Transverse colon (tissue), 4 donors: ENCODE data around the gene METTL21C. TPM values are rescaled to one million over a fixed set of nuclear protein-coding genes. Genes with fewer than 3 reads are reported as not detected.

Experiments
- DNase-seq: peaks from one replicate; pipeline ENCODE4 v3.0.0-alpha.2; 2019
- H3K27ac ChIP-seq, 4 donors: fragments of 200-600 bp; sonication (generic); 2 replicates each; pipeline ENCODE4 v1.5.1; 2016 to 2018; ENCODE audit warnings: inconsistent platforms in 4 of 4
- H3K27me3 ChIP-seq: fragments of 200-600 bp; sonication (generic); 2 replicates; pipeline ENCODE4 v1.5.1; 2017; ENCODE audit warnings: inconsistent platforms
- H3K36me3 ChIP-seq, 4 donors: fragments of 200-600 bp; sonication (generic); 2 replicates each; pipeline ENCODE4 v1.5.1; 2017 to 2019; ENCODE audit warnings: inconsistent platforms in 4 of 4
- H3K4me1 ChIP-seq, 4 donors: fragments of 200-600 bp; sonication (generic); 2 replicates each; pipeline ENCODE4 v1.5.1; 2017 to 2020; ENCODE audit warnings: inconsistent platforms in 4 of 4
- H3K4me3 ChIP-seq, 4 donors: fragments of 200-600 bp; sonication (generic); 1 replicate in 1 of 4; 2 replicates in 3 of 4; pipeline versions ENCODE4 v1.5.1 to v1.6.1; 2017 to 2019; ENCODE audit warnings: inconsistent platforms in 4 of 4
- H3K9me3 ChIP-seq, 2 donors: fragments of 200-600 bp; sonication (generic); 2 replicates each; pipeline ENCODE4 v1.5.1; 2017 to 2019; ENCODE audit warnings: inconsistent platforms in 2 of 2
- EP300 ChIP-seq: sonication (generic); formaldehyde crosslinking; IDR thresholded peaks from one replicate; pipeline ENCODE4 v1.6.1; 2017; ENCODE audit warnings: antibody characterized with exemption, low read depth
- POLR2A ChIP-seq: fragments of 450-650 bp; IDR thresholded peaks from one replicate; pipeline ENCODE4 v1.6.1; 2016; ENCODE audit warnings: antibody characterized with exemption, mild to moderate bottlenecking, moderate library complexity
- POLR2AphosphoS5 ChIP-seq, 3 donors: sonication (generic); formaldehyde crosslinking; IDR thresholded peaks; one replicate each; pipeline ENCODE4 v1.6.1; 2016; ENCODE audit warnings: antibody characterized with exemption in 3 of 3
- WGBS, 2 donors: methylation state at CpG; one replicate each; pipeline ENCODE4 v1.1.5; 2018; ENCODE audit warnings: low coverage in 1 of 2; 5-methylcytosine and 5-hydroxymethylcytosine counted together
- in situ Hi-C, 4 donors: fragments of 200-750 bp; cut with MboI; loops; one replicate each; pipeline versions ENCODE4 v1.15.0 to v1.15.1; 2017; ENCODE audit warnings: low sequenced_read_pairs in 3 of 4, low pct_ligation_motif_present in 1 of 4, low pct_unique_long_range_greater_than_20kb in 1 of 4
- intact Hi-C: fragments of 100-400 bp; cut with DNase I; formaldehyde crosslinking; loops from one replicate; pipeline ENCODE4 v1.15.1; 2023; ENCODE audit warnings: low total_unique reads
- total RNA-seq, 4 donors: library from RNA; depleted of rRNA; stranded (reverse); fragments of >200 nt; gene quantifications; one replicate each; pipeline ENCODE4 v1.1.0, GENCODE V29; 2016
- TF ChIP-seq, protein P1 (sequence below), 5 experiments: fragments of 200-600 bp in 3 of 5; fragments of 450-650 bp in 2 of 5; sonication (generic) in 3 of 5; IDR thresholded peaks; 1 replicate in 2 of 5; 2 replicates in 3 of 5; pipeline ENCODE4 v1.5.1; 2016 to 2017; ENCODE audit warnings: antibody characterized with exemption in 5 of 5, inconsistent platforms in 3 of 5, mild to moderate bottlenecking in 2 of 5, moderate library complexity in 1 of 5

METTL21C gene
- total RNA-seq, 4 donors from 2014 or later, result not detected

DNA sequence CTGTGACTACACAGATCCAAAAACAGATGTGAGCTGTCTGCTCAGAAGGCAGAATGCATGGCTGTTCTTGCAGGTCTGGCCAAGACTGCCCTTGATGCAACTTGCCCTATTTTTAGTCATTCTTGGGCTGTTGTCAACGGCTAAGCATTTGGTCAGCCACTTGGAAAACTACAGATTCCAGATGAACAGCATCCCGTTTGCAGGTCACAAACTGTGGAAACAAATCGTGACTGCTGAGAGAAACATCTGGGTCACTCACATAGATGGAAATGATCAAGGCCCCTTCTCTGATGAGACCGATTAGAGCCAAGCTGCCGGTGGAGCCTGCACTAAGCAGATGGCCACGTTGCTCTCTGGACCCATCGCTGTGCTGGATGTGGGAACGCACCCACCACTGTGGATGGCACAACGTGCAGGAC is 15.4 kb upstream of the METTL21C start:
- 85 to 100% methylated on average over 1 to 9 of the region's 9 CpGs for WGBS, 2 donors
- no peak overlapping the region for H3K4me3 ChIP-seq
- H3K27me3 ChIP-seq, result no peaks in the 10 kb centered on the region
- H3K36me3 ChIP-seq, result no peaks in the 10 kb centered on the region
- DNase-seq, result no peak
- no peak for TF ChIP-seq POLR2AphosphoS5 (IDR thresholded peaks at IDR 0.05)
- no peak for TF ChIP-seq EP300
- TF ChIP-seq POLR2A, result no peak
- TF ChIP-seq, protein P1, sequence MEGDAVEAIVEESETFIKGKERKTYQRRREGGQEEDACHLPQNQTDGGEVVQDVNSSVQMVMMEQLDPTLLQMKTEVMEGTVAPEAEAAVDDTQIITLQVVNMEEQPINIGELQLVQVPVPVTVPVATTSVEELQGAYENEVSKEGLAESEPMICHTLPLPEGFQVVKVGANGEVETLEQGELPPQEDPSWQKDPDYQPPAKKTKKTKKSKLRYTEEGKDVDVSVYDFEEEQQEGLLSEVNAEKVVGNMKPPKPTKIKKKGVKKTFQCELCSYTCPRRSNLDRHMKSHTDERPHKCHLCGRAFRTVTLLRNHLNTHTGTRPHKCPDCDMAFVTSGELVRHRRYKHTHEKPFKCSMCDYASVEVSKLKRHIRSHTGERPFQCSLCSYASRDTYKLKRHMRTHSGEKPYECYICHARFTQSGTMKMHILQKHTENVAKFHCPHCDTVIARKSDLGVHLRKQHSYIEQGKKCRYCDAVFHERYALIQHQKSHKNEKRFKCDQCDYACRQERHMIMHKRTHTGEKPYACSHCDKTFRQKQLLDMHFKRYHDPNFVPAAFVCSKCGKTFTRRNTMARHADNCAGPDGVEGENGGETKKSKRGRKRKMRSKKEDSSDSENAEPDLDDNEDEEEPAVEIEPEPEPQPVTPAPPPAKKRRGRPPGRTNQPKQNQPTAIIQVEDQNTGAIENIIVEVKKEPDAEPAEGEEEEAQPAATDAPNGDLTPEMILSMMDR (IDR thresholded peaks at IDR 0.05), result no peak
- intact Hi-C loops (no loop called here), in situ Hi-C loops (no loop called here)
- no peaks in the 10 kb centered on the region for H3K9me3 ChIP-seq
- no peaks in the 10 kb centered on the region for H3K4me1 ChIP-seq
- no peak overlapping the region for H3K27ac ChIP-seq

DNA sequence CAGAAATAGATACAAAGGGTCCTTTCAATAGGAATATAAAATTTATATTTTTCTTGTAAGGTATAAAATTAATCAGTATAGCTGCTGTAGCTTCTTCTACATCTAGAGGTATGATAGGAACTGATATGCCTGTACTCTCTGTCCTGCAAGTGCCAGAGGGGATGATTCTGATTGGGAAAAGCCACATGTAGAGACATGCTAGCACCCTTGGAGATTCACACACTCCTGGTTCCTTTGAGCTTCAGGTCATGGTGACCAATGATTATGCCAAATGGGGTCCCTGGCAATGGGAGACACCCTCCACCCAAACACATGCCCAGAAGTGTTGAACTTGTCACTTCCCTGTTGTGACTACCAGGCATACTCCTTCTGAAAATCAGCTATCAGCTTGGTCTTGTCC is 14.7 kb upstream of the METTL21C start:
- no peak for DNase-seq
- Histone ChIP-seq H3K36me3 (no peaks in the 10 kb centered on the region), H3K9me3 (no peaks in the 10 kb centered on the region), H3K27me3 (no peaks in the 10 kb centered on the region), H3K4me1 (no peaks in the 10 kb centered on the region), H3K27ac (no peak overlapping the region), H3K4me3 (no peak overlapping the region)
- in situ Hi-C loops, result no loop called here
- intact Hi-C loops, result no loop called here
- no peak for TF ChIP-seq EP300
- TF ChIP-seq POLR2A, result no peak

DNA sequence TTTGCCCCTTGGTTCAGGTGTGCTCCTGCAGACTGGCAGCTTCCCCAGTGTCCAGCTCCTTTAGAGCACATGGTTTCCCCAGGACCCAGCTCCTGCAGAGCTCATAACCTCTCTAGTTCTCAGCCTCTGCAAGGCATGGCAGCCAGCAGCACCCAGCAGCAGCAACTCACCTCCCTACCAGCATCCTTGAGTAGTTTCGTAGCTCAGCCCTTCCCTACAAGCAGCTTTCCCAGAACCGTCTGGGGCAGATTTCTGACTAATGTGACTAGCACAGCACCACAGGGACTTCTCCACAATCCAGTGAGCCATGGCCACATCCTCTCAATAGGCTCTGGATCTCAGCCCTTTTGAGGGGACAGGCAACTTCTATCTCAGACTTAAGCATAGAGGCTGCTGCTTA is 14.1 kb upstream of the METTL21C start:
- in situ Hi-C loops, result no loop called here
- no peak for DNase-seq
- WGBS, 2 donors, result 75 to 80% methylated on average over 1 to 2 of the region's 2 CpGs
- H3K9me3 ChIP-seq, result no peaks in the 10 kb centered on the region
- intact Hi-C loops, result no loop called here
- no peak overlapping the region for H3K27ac ChIP-seq
- no peak overlapping the region for H3K4me3 ChIP-seq
- no peaks in the 10 kb centered on the region for H3K36me3 ChIP-seq
- no peaks in the 10 kb centered on the region for H3K4me1 ChIP-seq
- TF ChIP-seq EP300 (no peak), POLR2A (no peak), POLR2AphosphoS5 (IDR thresholded peaks at IDR 0.05) (no peak)
- TF ChIP-seq, protein P1 (IDR thresholded peaks at IDR 0.05), result no peak
- no peaks in the 10 kb centered on the region for H3K27me3 ChIP-seq

DNA sequence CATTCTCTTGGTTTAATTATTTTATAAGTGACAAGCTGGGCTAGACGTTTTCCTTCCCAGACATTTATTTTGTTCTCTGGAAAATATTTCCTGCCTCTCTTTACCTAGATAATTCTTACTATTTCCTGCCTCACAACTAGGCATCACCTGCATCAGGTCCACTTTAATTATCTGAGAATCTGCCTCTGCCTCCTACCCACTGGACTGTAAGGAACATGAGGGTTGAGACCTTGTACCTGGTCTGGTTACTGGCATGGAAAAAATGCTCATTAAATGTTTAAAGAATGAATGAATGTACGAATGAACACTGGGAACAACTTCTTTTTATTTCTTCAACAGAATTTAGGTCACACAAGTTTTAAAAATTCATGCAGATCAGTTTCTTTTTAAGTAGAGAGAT is 13.4 kb upstream of the METTL21C start:
- no peak overlapping the region for H3K27ac ChIP-seq
- no peaks in the 10 kb centered on the region for H3K27me3 ChIP-seq
- in situ Hi-C loops (no loop called here), intact Hi-C loops (no loop called here)
- no peaks in the 10 kb centered on the region for H3K9me3 ChIP-seq
- H3K4me1 ChIP-seq, result no peaks in the 10 kb centered on the region
- WGBS, 2 donors, result 43 to 44% methylated on average over 2 of the region's 2 CpGs
- no peaks in the 10 kb centered on the region for H3K36me3 ChIP-seq
- no peak overlapping the region for H3K4me3 ChIP-seq
- DNase-seq, result no peak
- no peak for TF ChIP-seq POLR2A

DNA sequence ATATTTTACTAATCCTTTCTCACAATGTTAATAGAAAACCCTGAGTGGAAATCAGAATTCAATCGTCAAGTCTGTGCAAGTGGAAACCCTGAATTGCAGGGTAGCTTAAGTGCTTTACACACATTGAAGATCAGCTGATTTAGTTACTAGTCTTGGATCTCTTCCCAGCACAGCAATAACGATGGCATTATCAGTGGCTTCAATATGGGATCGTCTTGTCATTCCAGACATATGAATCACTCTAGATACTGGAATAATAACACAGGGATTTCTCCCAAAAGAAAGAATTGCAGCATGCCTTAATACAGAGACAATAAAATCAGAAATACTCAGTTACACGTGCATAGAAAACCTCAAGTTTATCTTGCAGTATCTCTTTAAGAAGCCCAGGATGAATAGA is 12.6 kb upstream of the METTL21C start:
- H3K27me3 ChIP-seq, result no peaks in the 10 kb centered on the region
- 29 to 30% methylated on average over 1 to 4 of the region's 4 CpGs for WGBS, 2 donors
- intact Hi-C loops, result no loop called here
- DNase-seq, result no peak
- TF ChIP-seq POLR2AphosphoS5 (IDR thresholded peaks at IDR 0.05) (no peak), EP300 (no peak), POLR2A (no peak)
- TF ChIP-seq, protein P1 (IDR thresholded peaks at IDR 0.05), result no peak
- H3K27ac ChIP-seq, result no peak overlapping the region
- no peaks in the 10 kb centered on the region for H3K9me3 ChIP-seq
- H3K4me1 ChIP-seq, result no peaks in the 10 kb centered on the region
- in situ Hi-C loops, result no loop called here
- no peak overlapping the region for H3K4me3 ChIP-seq
- no peaks in the 10 kb centered on the region for H3K36me3 ChIP-seq
